HG03457 (cell line): ENCODE data around the gene TMEM63B.

ENCODE experiments used
- ATAC-seq: cut with Tn5 transposase; IDR thresholded peaks from one replicate; pipeline ENCODE4 v1.9.1; 2021; ENCODE audit warnings: moderate number of reproducible peaks; ENCODE audit not compliant: unreplicated experiment

Gene TMEM63B

DNA sequence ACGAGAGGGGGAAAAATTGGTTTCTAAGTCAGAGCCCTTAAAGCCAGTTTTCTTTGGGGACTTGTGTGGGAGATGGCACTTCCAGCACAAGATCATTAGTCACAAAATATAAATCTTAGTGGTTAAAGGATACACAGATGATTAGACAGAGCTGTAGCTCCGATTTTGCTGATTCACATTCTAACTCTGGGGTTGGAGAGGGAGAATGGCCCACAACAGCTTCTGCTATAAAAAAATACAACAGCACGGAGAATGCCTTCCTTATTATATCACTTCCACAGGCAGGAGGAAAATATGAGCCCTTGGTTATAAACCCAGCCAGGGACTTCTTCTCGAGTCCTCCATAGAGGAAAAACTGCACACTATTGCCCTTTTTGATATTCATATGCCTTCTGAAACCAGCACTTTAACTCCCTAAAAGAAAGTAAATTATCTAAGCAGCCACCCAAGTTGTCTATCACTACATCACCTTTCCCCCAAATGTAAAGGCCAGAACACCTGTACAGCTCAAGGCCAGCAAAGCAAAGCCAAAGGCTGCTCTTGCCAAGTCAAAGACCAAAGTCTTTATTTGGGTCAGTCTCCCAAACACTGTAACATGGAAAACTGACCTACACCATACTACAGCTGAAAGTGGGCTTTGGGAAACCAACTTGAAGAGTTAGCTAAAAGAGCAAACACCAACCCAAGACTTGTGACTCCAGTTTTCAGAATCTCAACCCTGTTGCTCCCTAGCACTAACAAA, 10.5 kb upstream of the TMEM63B start:
- no peak for ATAC-seq

DNA sequence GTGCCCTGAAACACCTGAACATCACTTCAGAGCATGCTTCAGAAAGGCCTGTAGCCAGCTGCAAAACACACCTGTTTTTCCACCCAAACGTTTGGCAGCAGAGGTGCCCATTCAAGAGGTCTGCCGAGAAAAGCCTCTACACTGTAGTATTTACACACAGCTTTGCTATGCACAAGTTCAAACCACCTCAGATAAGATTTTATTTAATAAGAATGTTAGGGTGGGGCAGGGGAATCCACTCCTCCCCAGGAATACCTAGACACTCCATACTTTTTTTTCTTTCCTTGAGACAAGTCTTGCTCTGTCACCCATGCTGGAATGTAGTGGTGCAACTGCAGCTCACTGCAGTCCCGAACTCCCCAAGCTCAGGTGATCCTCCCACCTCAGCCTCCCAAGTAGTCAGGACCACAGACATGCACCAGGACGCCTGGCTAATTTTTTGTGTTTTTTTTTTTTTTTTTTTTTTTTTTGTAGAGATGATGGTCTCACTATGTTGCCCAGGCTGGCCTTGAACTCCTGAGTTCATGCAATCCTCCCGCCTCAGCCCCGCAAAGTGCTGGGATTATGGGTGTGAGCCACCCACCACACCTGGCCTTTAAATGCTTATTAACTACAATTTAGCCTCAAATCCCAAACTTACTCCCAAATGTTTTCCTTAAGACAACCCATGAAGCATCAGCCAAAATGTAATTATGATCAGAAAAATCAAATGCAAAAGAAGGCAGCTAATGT, 9.8 kb upstream of the TMEM63B start:
- ATAC-seq = no peak

DNA sequence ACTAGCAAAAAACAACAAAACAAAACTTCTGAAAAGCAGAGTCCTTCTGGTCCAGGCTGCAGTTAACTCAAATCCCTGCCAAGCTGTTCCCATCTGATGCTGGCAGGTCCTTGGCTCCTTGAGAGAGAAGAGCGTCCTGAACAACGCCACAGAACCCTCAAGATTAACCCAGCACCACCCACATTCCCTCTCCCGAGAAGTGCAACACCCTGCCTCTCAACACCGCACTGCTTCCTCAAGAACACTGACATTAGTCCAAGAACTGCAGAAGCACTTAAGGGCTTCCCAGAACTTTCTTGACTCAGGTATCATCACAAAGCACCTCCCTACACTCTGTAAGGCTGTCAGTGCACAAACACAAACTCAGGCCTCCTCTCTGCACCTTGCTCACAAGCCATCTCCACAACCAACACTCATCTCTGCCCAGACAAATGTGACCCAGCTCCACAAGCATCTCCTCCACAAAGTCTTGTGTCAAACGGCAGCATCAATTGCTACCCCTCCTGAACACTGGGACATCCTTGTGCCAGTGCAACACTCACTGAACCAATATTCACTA, 7.6 kb upstream of the TMEM63B start:
- ATAC-seq = no peak

DNA sequence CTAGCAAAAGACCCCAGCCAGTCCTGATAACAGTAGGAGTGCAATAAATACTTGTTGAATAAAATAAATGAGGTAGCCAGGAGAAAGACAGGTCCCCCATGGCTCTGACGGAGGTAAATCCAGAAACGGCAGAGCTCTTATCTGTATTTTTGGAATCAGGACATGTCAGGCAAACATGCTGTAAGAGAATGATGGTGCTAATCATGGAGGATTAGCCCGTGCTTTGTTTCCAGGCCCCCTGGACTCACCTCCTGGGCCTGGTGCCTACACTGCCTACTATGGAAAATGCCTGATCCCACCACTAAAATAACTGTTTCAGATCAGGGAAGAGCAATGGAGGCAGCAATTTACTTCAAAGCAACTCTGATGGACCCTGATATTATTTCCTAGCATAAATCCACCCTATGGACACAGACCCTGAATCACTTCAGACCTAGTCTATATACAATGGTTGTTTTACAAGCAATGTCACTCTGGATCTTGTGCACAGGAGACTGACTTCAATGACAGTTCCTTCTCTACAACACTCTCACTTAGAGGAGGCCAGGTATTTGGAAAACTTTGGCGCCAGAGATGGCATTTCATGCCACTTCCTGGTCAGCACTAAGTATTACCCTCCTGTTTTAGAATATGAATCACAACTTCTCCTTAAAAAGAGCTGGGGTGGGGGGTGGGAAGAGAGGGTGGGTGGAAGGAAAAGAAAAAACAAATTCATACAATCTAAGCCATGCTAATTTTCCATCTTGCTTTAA, 6.5 kb upstream of the TMEM63B start:
- ATAC-seq = no peak

DNA sequence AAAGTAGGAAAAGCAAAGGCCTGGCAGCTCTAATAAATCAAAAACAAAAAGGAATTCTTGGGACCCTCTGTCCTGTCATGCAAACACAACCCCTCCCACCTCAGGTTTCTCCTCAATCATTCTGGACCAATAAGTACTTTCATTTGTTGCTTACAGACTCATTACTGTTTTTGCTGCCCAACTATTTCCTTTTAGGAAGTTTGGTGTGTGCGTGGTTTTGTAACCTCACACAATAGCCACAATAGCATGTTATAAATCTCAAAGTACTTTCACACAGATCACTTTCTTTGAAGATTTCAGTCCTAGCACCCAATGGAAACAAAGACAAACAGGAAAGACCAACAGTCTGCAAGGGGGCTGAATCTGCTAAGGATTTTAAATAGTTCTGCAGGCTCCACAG, 4.6 kb upstream of the TMEM63B start:
- ATAC-seq = no peak

DNA sequence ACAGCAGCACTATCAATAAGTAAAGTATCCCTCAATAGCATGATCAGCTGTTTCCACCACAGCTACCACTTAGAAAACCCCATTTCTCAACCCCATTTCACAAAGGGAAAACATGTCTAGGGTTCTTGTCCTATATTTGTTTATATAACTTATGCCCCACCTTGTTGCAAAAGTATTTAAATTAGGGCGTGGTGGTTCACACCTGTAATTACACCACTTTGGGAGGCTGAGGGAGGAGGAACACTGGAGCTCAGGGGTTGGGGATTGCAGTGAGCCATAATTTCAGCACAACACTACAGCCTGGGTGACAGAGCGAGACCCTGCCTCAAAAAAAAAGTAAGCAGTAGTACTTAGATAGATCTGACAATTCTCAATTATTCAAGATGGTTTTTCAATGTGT, 3.8 kb upstream of the TMEM63B start:
- ATAC-seq = no peak

DNA sequence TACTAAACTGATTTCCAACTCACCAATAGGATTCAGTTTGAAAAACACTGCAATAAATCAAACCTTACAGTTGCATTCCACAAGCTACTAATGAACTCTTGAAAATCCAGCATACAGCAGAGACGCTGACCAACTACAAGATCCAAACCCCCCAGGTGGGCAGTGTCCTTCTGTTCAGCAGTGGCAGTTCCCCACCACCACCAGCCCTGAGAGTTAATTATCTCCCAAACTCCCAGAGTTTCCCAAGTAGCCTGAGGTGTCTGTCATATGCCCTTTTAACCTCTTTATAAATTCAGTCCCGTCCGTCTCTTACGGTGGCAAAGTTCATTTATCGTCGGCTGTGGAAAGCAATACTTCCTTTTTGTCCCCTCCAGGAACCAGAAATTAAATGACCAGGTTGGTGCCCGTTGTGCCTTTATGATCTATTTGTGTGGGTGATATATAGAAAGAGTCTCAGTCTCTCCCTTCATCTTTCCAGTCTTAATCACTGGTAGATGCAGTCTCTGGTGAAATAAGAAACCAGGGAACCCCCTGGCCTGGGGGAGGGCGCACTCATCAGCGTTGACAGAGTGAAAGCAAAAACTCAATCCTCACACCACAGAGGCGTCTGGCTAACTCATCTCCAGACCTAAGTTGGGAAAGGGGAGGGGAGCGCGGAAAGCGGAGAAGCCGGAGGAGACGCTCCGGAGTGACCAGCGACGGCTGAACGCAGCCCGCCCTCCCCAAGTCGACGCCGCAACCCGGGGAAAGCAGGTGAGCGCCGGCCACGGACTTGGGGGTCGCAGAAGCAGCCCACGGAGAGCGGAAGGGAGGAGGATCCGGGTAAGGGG, 819 bp upstream of the TMEM63B start:
- ATAC-seq = peak; percentile 47

DNA sequence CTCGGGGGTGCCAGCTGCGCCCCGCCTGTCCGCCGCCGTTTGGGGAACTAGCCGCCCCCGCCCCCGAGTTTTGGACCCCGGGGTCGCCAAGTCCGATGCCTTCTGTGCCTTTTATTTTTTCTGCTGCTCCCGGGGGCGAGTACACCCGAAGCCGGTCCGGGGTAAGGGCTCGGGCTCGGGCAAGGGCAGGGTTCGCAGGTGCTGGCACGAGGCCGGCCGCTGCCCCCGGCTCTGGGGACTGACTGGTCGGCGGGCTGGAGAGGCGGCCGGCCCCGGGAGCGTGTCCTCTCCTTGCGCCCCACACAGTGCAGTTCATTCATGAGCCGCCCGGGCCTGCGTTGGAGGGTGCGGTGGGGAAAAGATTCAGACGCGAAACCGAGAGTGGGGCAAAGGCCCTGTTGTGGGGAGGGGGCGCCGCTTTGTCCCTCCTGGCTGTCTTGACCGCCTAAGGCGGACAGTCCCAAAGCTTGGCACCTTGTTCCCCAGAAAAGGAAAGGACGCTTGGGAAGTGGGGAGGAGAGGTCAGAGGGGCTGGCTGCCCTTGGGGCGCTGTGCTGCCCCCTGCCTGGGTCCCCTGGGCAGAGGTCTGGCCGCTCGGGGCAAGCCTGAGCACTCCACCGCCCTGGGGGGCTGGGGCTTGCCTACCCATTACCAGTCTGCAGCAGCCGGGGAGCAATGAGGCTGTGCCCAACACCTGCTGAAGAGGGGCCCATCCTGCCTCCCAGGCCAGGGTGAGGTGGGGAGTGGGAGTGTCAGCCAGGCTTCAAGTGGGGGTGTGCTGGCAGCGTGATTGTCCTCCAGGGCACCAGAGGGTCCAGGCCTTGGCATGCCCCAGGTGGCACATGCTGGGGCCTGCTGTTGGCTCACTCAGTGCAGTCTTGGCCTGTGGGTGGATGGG, 915 bp downstream of the TMEM63B start:
- ATAC-seq = no peak

DNA sequence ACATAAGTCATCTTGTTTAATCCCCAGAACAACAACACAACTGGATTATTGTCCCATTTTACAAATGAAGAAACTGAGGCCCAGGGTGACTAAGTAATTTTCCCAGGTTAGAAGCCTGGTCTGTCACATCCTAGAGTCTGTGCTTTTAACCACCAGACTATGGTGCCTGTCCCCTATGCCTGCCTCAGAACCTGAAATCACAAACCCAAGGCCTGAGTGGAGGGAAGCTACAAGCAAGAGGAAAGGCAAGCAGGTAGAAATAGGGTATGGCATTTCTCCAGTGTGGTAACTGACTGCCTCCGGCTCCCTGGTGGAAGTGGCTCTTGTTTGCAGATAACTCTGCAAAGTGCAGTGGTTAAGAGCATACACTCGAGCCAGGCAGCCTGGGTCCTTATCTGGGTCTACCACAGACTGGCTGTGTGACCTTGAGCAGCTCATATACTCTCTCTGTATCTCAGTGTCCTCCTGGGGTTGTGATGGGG, 2.5 kb downstream of the TMEM63B start:
- ATAC-seq = no peak

DNA sequence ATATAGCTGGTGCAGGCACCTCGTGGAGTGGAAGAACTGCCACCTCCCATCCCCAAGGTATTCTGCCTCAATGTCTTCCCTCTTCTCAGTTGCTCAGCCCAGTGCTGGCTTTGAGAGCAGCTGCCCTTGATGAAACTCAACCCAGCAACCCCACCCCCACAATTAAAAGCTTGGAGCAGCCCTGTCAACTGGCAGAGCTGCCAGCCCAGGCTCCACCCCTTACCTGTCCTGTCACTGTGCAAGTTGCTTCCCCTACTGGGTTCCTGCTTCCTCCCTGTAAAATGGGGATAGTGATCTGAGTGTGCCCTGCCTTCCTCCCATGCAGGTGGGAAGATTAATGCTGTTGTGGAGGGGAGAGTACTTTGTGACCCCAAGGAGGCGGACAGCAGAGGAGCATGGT, 4.5 kb downstream of the TMEM63B start:
- ATAC-seq = no peak

DNA sequence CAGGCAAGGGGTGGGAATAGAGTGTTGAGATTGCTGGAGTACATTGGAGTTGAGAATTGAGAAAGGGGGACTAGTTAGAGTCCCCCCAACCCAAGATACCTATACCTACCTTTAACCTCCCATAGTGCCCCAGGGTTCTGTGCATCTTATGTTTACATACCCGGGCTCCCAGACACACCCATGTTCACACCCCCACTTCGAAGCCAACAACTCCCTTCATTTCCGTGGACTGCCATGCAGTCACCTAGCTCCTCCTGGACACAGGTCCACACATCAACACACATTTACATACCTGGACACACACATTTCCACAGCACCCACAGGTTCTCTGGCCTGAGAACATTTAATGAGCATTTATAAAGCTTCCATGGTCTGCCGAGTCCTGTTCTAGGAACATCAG, 5.1 kb downstream of the TMEM63B start:
- ATAC-seq = no peak

DNA sequence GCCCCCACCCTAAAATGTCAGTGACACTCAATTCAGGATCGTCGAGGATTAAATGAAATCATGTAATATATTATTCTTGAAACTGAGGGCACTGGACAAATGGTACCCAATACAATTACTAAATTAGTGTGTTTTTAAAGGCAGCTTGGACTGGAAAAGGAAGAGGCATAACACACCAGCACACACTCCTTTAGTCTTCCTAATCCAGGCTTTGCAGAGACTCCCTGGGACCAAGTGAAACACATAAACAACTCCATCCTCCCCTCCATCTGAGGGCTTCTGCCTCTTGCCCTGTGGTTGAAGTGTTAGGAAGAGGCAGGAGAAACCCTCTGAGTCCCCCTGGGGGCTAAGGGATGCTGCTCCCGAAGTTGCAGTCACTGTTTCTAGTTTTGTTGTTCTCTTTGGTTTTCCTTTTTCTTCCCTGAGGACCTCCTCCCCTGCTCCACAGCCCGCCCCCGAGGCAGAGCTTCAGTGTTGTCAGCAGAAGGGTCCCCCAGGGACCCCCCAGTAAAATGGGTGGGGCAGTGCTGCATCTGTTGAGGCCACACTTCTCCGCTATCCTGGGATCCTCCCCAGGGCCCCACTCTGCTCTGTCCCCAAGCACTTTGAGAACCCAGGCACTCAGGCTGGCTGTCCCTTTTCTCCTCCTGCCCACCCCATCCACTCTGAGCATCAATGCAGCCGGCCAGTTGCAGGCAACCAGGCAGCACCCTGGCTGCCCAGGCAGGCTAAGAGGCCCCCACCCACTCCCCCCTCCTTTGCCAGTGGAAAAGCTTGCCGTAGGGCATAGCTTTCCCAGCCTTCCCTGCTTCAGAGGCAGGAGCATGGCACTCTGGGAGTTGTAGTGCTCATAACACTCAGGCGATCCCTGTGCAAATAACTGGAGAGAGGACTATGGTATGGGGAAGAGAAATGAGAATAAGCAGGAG, 5.9 kb downstream of the TMEM63B start:
- no peak for ATAC-seq

DNA sequence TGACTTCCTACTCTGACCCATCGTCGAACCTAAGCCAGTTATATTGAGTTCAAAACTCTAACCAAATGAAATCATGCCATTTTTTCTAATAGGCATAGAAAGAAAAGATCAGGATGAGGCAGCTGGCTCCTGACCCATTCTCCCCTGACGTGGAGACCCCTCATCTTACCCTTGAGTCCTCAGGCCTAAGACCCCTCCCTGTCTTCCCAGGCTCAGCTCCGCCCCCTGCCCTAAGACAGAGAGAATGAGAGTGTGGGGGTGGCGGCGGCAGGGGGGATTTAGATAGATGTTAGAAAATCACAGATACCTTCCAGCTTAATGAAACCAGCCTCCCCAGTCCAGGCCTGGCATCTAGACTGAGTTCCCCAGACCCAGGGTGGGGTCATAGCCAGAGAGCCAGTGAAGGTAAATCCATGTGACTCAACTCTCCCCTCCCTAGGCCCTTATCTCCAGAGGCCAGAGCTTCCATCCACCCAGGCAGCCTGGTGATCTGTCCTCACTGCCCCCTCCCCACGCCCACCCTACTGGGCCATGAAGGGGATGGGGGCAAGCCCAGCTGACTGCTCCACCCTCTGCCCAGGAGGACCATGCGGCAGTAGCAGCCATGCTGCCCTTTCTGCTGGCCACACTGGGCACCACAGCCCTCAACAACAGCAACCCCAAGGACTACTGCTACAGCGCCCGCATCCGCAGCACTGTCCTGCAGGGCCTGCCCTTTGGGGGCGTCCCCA, 6.8 kb downstream of the TMEM63B start:
- ATAC-seq = no peak

DNA sequence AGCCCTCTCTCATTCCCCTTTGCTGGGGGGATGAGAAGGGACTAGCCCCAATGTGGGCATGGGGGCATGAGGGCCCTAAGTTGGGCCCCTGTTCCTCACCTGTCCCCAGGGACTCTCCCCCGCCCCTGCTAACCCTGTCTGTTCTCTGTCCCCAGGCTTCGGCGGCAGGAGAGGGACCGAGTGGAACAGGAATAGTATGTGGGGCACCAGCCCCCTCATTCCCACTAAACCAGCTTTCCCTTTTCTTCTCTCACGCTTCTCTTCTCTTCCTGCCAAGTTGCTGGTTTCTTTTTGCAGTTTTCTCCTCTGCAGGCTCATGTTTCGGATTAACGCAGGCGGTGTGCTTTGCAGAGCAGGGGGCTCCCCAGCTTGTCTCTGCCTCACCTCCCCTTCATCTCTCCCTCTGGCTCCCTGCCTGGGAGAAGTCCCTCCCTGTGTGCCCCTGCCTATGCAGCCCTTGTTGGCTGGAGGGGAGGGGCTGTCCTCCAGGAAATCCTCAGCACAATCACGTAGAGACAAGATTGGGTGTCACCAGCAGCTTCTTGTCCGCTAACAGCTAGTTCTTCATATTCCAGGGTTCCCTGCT, 7.9 kb downstream of the TMEM63B start:
- no peak for ATAC-seq

DNA sequence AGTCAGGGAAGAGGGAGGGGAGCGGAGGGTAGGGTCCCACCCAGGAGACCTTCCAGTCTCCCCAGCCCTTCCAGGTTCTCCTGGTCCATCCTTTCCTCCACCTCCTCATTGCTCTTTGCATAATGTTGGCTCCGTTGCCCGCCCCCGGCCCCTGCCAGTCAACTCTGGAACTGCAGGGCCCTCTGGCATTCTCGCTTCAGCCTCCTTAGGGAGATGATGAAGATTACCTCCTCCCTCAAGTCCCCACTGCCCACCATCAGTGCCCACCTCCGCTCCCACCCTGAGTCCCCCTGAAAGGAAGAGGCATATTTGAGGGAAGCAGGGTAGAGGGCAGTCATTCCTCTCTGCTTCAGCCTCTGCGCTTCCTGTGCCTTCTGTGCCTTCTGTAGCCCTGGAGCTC, 8.5 kb downstream of the TMEM63B start:
- no peak for ATAC-seq

DNA sequence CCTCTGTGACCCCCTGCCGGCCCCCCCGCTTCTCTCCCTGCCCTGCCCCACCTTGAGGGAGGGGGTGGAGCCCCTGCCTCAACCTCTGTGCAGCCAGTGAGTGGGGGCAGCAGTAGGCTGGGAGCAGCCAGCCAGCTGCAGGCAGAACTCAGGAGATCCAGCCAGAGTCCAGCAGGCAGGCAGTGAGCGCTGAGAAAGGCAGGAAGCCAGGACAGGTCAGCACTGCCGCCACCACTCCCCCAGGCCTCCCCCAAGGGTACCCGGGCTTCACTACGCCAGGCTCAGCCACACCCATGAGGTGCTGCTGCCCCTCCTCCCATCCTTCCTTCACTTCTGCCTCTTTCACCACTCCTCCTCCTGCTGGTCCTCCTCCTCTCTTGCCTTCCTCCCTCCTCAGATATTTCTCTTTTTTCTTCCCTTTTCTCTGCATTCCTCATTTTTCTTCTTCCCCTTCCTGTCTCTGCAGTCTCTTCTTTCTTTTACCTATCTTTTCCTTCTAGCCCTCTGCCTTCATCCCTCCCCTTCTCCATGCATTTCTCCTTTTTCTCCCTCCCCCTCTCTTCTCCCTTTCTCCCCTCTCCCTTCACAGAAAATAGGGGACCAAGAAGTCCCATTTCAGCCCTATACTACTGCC, 11.5 kb downstream of the TMEM63B start:
- no peak for ATAC-seq

DNA sequence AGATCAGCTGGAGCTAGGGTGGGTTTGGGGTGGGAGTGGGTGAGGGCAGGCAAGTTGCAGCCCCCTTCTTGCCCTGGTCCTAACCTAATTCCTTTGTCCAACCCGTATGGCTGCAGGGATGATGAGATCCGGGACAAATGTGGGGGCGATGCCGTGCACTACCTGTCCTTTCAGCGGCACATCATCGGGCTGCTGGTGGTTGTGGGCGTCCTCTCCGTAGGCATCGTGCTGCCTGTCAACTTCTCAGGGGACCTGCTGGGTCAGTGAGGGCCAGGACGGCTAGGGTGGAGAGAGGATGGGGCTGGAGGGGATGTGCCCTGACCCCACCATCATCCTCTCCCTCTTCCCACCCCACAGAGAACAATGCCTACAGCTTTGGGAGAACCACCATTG, 12.0 kb downstream of the TMEM63B start:
- ATAC-seq = no peak
